Cardiac septum (tissue), 1 donor: ENCODE measurements around the gene ADCY2. TPM values are rescaled to one million over a fixed set of nuclear protein-coding genes. Genes with fewer than 3 reads are reported as not detected.

Source experiments
- DNase-seq: peaks from one replicate; pipeline ENCODE4 v3.0.0-alpha.2; 2020; ENCODE audit warnings: low spot score
- intact Hi-C: fragments of 100-400 bp; cut with DNase I; formaldehyde crosslinking; loops from one replicate; pipeline ENCODE4 v1.14.0; 2022
- total RNA-seq: library from RNA; stranded (reverse); fragmentation: NEBNext Ultra II Directional; extraction: Animal tissue kit (Norgen Biotek cat#: 25700); gene quantifications from one replicate; pipeline ENCODE4 v1.2.1, GENCODE V29; 2021
- donor health status: DM: no; HTN: no; CAD: no.

ADCY2 gene
- total RNA-seq, 1 donor from 2014 or later, result 0.54 TPM

GRCh38 chr5:7679663-7680062 lies 283.7 kb downstream of the ADCY2 start:
- intact Hi-C loops, result no loop called here
- no peak for DNase-seq

- DNase-seq, result no peak
- intact Hi-C loops, result no loop called here
Observed at GRCh38 chr5:7680260-7680659, 284.3 kb downstream of the ADCY2 start.

- intact Hi-C loops, result no loop called here
- no peak for DNase-seq
Observed at GRCh38 chr5:7682379-7682778, 286.4 kb downstream of the ADCY2 start.

- no peak for DNase-seq
- intact Hi-C loops, result no loop called here
Observed at GRCh38 chr5:7683753-7684152, 287.8 kb downstream of the ADCY2 start.

GRCh38 chr5:7684826-7685225 lies 288.9 kb downstream of the ADCY2 start:
- intact Hi-C loops, result no loop called here
- DNase-seq, result no peak

GRCh38 chr5:7686794-7687193 lies 290.9 kb downstream of the ADCY2 start:
- DNase-seq, result no peak
- intact Hi-C loops, result no loop called here

- intact Hi-C loops, result no loop called here
- DNase-seq, result no peak
Observed at GRCh38 chr5:7690557-7690956, 294.6 kb downstream of the ADCY2 start.

- DNase-seq, result no peak
- intact Hi-C loops, result no loop called here
Observed at GRCh38 chr5:7705261-7705660, 309.3 kb downstream of the ADCY2 start.

GRCh38 chr5:7705736-7706135 lies 309.8 kb downstream of the ADCY2 start:
- intact Hi-C loops, result no loop called here
- DNase-seq, result no peak

- no peak for DNase-seq
- intact Hi-C loops, result no loop called here
Observed at GRCh38 chr5:7706256-7706655, 310.3 kb downstream of the ADCY2 start.

GRCh38 chr5:7714119-7714518 lies 318.2 kb downstream of the ADCY2 start:
- DNase-seq, result no peak
- intact Hi-C loops, result no loop called here

- intact Hi-C loops, result no loop called here
- DNase-seq, result no peak
Observed at GRCh38 chr5:7714697-7715096, 318.8 kb downstream of the ADCY2 start.

- no peak for DNase-seq
- intact Hi-C loops, result no loop called here
Observed at GRCh38 chr5:7717691-7718090, 321.8 kb downstream of the ADCY2 start.

GRCh38 chr5:7728076-7728475 lies 332.1 kb downstream of the ADCY2 start:
- no peak for DNase-seq
- intact Hi-C loops, result no loop called here

- intact Hi-C loops, result loop anchor here (10.0 kb wide), 1 partner anchor 347 kb away; the partner anchor contains the start of gene ADCY2
- no peak for DNase-seq
Observed at GRCh38 chr5:7741415-7742065, 345.6 kb downstream of the ADCY2 start.

- DNase-seq, result no peak
- intact Hi-C loops, result loop anchor here (10.0 kb wide), 1 partner anchor 347 kb away; the partner anchor contains the start of gene ADCY2
Observed at GRCh38 chr5:7742241-7742656, 346.3 kb downstream of the ADCY2 start.

GRCh38 chr5:7745882-7746610 lies 350.1 kb downstream of the ADCY2 start:
- intact Hi-C loops, result loop anchor here (5.0 to 10.0 kb wide), 2 partner anchors 351 to 979 kb away; partner anchors contain the start of gene ADCY2
- DNase-seq, result no peak

GRCh38 chr5:7747728-7748127 lies 351.8 kb downstream of the ADCY2 start:
- intact Hi-C loops, result loop anchor here (5.0 to 10.0 kb wide), 2 partner anchors 353 to 980 kb away; partner anchors contain the start of gene ADCY2

GRCh38 chr5:7749626-7750025 lies 353.7 kb downstream of the ADCY2 start:
- no peak for DNase-seq
- intact Hi-C loops, result loop anchor here (5.0 to 10.0 kb wide), 2 partner anchors 355 to 982 kb away; partner anchors contain the start of gene ADCY2

More at GRCh38 chr5:7747728-7748127, 351.8 kb downstream of the ADCY2 start:
- DNase-seq, result no peak

- no peak for DNase-seq
- intact Hi-C loops, result no loop called here
Observed at GRCh38 chr5:7751874-7752273, 355.9 kb downstream of the ADCY2 start.

- intact Hi-C loops, result no loop called here
- DNase-seq, result no peak
Observed at GRCh38 chr5:7753181-7753580, 357.2 kb downstream of the ADCY2 start.
